NCI-H446 treated with DMSO at 0.1 percent for 48 hours (cell line): Measurements from ENCODE around the gene BCR.

Experiments
- DNase-seq: peaks from one replicate; lab custom pipeline; 2025; lab: John Stamatoyannopoulos, UW

The BCR gene

DNA sequence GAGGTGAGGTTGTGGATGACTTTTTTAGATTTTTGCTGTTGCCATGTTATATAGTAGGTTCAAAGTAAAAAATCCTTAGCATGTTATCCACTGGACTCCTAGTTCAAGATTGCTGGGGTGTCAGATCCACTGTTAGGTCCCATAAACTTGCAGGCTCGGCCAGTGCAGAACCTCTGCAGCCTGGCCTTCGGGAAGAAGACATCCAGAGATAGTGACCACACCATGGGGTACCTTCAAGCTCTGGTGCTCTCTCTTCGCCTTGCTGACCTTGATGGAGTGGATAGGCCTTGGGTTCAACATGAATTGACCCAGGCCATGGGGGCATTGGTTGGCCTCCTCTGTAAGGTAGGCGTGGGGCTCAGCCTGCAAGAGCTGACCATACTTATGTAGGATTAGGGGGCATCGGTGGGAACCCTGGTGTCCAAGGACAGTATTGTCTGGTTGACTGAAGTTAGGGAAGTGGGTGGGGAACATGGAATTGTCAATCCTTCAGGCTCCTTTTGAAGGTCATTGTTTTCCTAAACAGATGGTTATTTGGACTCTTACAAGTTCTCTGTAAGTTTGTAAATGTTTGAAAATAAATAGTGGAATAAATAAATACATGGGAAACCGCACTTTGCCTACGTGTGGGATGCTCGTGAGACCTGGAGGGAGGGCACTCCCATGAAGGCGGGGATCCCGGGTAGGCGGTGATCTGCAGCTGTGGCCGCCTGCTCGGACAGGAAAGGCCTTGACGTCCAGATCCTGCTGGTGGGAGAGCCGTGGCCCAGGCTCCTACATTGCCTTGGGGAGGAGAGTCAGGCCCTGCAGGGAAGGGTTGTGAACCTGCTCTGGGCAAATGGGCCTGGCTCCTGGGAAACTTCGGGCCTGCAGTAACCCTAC lies 37.1 kb downstream of the BCR start:
- no peak for DNase-seq

DNA sequence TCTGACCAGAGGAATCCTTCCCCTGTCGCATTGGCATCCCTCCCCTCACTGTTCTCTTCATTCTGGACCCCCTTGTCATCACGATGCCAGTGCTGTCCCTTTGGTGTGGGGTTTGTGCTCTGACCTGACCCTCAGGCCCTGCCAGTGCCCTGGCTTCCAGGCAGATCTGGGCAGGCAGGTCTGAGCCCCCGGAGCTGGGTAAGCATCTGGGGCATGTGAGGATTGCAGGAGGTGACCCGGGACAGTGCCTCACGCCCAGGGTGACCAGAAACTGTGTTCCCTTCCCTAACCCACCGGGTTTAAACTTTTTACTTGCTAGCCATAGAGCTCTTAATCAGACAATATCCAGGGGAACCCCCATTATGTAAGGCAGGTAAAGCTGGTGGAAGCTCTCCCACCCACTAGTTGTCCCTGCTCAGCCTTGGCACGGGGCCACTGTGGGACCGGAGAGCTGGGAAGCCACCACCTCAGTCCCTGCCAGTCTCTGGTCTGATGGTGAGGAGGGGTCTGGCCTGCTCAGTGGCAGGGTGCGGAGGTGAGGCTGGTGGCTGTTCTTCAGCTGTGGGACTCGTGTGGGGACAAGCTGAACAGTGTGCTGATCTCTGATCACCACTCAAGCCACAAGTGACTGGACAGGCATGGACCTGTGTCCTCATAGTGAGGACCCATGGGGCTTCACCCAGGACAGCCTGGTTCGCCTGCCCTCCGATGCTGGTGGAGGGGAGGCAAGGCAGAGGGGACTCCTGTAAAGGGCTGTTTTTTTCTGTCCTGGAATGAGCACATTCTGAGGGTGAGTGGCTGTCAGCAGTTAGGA lies 38.0 kb downstream of the BCR start:
- DNase-seq, result no peak

DNA sequence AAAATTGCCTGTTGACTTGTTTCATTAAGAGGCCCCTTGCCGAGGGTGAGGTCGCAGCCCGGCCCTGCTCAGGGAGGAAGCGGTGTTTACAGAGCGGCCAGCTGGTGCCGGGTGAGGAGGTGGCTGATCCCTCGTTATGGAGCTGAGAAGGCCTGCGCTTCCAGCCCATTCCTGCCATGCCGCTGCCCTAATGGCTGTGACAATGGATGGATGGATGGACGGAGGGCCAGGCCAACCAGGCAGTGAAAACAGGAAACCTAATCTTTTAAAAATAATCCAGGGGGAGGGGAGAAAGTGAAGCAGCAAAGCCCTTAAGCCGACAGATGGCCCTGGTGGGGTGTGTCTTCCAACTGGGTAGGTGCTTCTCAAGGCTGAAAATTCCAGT lies 38.5 kb downstream of the BCR start:
- DNase-seq, result peak; percentile 56

- no peak for DNase-seq
Observed at GRCh38 chr22:23219317-23219716, 39.0 kb downstream of the BCR start.

DNA sequence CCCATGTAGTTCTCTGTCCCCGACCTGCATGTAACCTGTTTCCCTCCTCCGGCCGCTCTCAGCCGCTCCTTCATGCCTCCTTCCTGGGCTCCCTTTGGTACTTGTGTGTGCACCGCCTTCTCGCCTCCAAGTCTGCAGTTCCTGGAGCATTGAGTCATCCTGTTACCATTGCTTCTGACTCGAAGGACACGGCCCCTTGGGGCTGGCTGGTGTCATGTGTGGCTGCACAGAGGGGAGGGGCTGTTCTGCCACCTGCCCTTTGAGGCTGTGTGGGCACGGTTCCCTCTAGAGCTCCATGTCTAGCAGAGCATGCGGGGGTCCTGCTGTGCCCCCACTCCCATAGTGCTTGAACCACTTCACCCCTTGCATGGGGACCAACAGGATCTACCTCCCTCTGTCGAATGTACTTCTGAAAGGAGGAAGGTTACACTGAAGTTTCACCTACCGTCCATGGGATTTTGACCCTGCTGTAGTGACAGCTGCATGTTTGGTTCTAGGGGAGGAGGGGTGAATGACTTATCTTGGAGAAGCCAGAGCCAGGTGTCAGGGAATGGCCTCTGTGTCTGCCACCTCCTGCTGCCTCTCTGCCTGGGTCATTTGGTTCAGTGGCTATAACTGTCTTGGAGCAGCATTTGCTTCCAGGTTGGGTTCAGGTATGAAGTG lies 39.6 kb downstream of the BCR start:
- DNase-seq, result no peak

GRCh38 chr22:23220485-23221350 lies 40.4 kb downstream of the BCR start:
- no peak for DNase-seq

- DNase-seq, result no peak
Observed at GRCh38 chr22:23221351-23221804, 41.1 kb downstream of the BCR start.

DNA sequence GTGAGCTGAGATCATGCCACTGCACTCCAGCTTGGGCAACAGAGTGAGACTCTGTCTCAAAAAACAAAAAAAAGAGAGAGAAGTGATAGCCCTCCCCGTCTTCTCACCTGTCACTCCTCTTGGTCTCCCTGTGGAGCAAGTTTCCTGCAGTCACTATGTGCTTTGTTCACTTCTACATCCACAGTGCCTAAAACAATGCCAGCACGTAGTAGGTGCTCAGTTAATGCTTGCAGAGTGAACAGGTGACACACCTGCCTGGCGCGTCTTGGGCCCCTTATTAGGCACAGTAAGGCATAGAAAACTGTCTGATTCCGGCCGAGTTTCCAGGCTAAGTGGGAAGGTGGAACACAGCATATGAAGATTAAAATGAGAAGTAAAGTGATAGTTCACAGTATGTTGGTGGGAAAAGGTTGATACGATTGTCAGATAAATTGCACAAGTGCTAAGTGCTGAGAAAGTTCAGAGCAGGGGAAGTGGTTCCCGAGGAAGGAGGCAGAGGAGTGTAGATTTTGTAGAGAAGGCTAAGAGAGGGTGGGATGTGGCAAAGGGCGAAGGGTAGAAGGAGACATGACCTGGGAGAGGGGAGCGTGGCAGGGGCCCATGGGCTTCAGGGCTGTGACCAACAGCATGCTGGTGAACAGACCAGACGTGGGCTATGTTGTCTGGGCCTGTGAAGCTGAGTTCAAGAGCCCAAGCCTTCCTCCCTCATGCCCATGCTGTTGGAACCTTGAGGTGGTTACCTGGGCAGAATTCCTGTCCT lies 41.9 kb downstream of the BCR start:
- DNase-seq, result no peak

GRCh38 chr22:23222793-23223568 lies 42.7 kb downstream of the BCR start:
- DNase-seq, result no peak

DNA sequence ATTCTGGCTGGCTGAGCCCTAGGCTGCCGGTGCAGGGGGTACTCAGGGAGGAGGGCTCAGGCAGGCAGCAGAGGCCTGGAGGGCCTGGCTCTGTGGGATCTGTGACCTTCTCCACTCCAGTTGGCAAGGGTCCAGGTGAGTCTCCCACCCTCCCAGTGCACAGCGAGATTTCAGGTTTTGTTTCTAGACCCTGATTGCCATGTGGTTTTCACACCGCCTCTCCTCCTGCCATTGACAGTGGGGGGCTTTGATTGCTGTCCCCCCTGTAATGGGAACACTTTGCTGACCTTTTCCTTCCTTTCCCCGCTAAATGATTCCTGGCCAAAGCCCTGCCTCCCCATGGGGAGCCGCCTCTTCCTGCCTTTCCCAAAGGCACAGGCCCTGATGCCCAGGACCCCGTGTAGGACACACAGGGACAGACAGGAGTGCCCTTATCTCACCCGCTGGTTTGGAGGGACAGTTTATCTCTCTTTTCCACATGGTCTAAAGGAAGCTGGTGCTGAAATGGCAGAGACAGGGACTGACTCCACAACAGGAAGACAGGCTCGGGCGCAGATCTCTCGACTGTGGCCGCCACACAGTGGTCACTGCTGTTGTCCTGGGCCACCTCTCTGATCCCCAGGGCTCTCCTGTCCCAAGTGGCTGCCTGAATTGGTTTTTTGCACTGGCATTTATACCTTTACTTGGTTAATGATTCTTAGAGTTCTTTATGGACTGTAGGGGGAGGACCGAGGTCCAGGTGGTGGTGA lies 43.4 kb downstream of the BCR start:
- DNase-seq, result no peak

GRCh38 chr22:23224846-23225245 lies 44.5 kb downstream of the BCR start:
- no peak for DNase-seq

DNA sequence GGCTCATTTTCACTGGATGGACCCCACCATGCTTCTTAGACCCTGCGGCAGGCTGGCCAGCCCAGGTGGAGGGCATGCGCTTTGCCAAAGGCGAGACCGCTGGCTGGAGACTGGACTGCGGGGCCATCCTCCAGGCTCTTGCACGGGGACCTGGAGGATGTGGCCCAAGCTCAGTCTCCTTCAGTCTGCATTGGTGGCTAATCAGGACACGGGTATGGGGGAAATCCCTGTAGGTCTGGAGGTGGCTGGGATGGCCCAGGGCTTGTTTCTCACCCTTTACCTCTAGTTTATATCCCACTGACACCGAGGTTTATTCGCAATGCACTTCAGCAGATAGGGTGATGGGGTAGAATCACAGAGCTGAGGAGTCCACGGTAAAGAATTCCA lies 45.0 kb downstream of the BCR start:
- no peak for DNase-seq

- DNase-seq, result peak; percentile 75
Observed at GRCh38 chr22:23225724-23226496, 45.6 kb downstream of the BCR start.

DNA sequence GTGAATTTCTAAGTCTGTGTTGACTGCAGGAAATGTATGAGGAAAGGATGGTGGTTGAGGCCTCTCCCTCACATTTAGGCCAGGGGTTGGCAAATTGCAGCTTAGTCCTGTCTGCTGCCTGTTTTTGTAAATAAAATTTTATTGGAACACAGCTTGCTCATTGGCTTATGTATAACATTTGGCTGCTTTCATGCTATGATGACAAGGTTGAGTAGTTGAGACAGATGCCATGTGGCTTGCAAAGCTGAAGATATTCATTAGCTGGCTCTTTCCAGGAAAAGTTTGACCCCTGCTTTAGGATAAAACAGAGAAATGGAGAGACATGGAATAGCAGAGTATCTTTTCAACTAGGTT lies 46.2 kb downstream of the BCR start:
- DNase-seq, result peak; percentile 87

GRCh38 chr22:23227380-23227779 lies 47.1 kb downstream of the BCR start:
- DNase-seq, result no peak

DNA sequence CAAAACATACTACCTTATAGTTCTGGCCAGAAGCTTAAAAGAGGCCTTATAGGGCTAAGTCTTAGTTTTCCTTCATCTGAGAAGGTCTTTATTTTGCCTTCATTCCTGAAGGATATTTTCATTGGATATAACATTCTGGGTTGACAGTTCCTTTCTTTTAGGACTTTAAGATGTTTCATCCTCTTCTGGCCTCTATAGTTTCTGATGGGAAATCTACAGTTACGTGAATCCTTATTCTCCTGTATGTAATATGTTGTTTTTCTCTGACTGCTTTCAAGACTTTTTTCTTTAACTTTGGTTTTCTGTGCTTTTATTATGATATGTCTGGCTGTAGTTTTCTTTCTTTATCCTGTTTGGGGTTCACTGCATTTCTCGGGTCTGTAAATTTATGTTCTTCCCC lies 48.2 kb downstream of the BCR start:
- no peak for DNase-seq

DNA sequence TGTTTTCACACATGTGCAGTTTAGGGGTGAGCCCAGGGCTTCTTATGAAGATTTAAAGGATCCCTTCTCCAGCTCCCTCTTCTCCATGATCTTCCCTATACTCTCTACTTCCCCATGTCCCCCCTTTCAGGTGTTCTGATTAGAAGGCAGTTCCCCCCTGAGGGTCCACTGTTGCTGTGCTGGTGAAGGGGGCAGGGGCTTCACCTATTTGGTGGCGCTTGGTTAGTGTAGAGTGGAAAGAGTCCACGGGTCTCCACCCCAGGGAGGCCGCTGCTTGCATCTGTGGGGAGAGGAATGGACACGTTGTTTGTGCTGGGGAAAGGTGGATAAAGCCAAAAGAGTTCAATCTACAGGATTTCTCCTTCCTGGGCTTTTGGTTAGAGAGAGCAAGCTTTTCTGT lies 49.3 kb downstream of the BCR start:
- DNase-seq, result no peak

GRCh38 chr22:23230348-23231068 lies 50.2 kb downstream of the BCR start:
- DNase-seq, result no peak
